ES-I3 (cell line): ENCODE data around the gene AGAP1.
"Not testable (repeated sequence)": the region's sequence is repeated elsewhere in the genome, so short reads cannot be mapped to it uniquely, and the experiment has no call there.

Experiments used
- H3K36me3 ChIP-seq: 2 replicates; pipeline ENCODE4 v1.6.1; 2013; ENCODE audit warnings: mild to moderate bottlenecking, low read length, control low read depth, moderate library complexity; ENCODE audit not compliant: insufficient read depth
- H3K4me1 ChIP-seq: 2 replicates; pipeline ENCODE4 v1.6.1; 2013; ENCODE audit warnings: mild to moderate bottlenecking, control low read depth, low read length; ENCODE audit not compliant: insufficient read depth
- H3K9ac ChIP-seq: 2 replicates; pipeline ENCODE4 v1.6.1; 2013; ENCODE audit warnings: low read depth, mild to moderate bottlenecking, low read length, moderate library complexity
- H3K9me3 ChIP-seq: 2 replicates; pipeline ENCODE4 v1.6.1; 2013; ENCODE audit warnings: mild to moderate bottlenecking, low read length, moderate library complexity; ENCODE audit not compliant: control insufficient read depth, insufficient read depth

The AGAP1 gene

DNA sequence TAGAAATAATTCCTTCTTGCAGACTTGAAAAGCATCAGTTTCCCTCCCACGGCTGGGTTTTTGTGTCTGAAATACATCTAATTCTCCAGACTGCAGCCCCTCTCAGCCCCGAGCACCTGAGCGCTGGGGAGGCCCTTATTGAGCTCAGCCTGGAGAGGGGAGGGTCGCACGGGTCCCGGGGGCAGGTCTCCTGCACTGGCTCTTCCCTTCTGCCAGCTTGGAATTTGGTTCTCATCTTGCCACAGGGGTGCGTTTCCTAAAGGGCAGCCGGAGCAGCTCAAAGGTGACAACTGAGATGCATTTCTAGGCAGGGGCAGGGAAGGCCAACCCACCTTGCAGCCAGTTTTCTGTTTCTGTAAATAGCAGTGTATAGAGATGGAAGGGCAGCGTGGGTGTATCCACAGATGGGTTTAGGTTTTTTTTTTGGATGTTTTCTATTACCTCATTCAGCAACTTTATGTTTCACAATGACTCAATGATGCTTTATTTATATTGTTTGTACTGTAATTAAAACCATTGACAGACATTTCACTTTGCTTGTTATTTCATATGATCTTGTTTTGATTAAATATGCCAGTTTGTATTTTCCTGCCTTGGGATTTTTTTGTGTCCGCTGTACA, 637.3 kb downstream of the AGAP1 start:
- Histone ChIP-seq H3K9ac (no peak overlapping the region), H3K36me3 (no peaks in the 10 kb centered on the region), H3K9me3 (no peaks in the 10 kb centered on the region), H3K4me1 (peaks cover 7% of the 10 kb centered on the region)

GRCh38 chr2:236133410-236134012, 639.7 kb downstream of the AGAP1 start:
- Histone ChIP-seq H3K36me3 (no peaks in the 10 kb centered on the region), H3K4me1 (no peaks in the 10 kb centered on the region), H3K9me3 (no peaks in the 10 kb centered on the region), H3K9ac (no peak overlapping the region)

DNA sequence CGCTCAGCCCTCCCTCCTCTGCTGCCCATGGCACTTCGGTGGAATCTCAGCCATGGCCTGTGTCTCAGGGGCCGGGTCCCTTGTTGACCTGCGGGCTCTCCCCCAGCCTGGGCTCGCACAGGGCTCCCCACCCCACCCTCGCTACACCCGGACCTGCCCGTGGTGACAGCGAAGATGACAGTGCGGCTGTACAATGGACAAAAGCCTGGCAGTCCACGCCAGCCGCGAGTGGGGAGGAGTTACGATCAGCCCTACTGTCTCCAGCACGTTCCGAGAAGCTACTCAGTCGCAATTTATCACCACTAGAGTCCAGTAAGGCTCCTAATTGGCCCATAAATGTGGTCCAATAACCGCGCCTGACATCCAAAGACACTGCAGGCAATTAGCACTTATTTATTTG, 642.7 kb downstream of the AGAP1 start:
- no peak overlapping the region for H3K9ac ChIP-seq
- no peaks in the 10 kb centered on the region for H3K4me1 ChIP-seq
- H3K36me3 ChIP-seq = no peaks in the 10 kb centered on the region
- no peaks in the 10 kb centered on the region for H3K9me3 ChIP-seq

DNA sequence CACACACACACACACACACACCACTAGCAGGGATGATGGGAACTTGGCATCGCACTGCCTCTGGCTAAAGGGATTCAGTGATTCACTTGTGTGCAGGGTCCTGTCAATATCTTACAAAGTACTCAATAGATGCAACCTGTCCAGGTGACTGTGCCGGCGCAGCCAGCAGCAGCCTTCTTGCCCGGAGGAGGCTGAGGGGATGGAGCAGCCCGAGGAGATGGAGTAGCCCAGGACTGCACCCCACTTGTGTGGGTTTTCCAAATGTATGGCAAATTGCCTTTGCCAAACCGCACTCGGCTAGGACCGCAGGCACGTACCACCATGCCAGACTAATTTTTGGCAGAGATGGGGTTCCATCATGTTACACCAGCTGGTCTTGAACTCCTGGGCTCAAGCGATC, 643.2 kb downstream of the AGAP1 start:
- H3K4me1 ChIP-seq = no peaks in the 10 kb centered on the region
- H3K36me3 ChIP-seq = no peaks in the 10 kb centered on the region
- no peak overlapping the region for H3K9ac ChIP-seq
- H3K9me3 ChIP-seq = no peaks in the 10 kb centered on the region

DNA sequence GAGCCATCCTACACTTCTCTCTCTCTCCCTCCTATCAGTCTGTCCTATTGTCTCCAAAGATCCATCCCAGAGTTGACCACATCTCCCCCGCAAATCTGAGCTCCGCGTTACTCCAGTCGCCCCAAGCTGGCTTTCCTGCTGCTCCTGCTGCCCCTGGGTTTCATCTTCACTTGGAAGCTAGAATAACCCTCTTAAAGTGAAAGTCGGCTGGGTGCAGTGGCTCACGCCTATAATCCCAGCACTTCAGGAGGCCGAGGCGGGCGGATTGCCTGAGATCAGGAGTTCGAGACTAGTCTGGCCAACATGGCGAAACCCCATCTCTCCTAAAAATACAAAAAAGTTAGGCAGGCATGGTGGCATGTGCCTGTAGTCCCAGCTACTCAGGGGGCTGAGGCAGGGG, 647.8 kb downstream of the AGAP1 start:
- not testable (repeated sequence) for H3K9me3 ChIP-seq, H3K36me3 ChIP-seq, H3K9ac ChIP-seq, H3K4me1 ChIP-seq

- Histone ChIP-seq H3K36me3 (no peaks in the 10 kb centered on the region), H3K4me1 (peaks cover 4% of the 10 kb centered on the region), H3K9me3 (no peaks in the 10 kb centered on the region), H3K9ac (no peak overlapping the region)
These were observed 650.0 kb downstream of the AGAP1 start for GRCh38 chr2:236143811-236144210.

DNA sequence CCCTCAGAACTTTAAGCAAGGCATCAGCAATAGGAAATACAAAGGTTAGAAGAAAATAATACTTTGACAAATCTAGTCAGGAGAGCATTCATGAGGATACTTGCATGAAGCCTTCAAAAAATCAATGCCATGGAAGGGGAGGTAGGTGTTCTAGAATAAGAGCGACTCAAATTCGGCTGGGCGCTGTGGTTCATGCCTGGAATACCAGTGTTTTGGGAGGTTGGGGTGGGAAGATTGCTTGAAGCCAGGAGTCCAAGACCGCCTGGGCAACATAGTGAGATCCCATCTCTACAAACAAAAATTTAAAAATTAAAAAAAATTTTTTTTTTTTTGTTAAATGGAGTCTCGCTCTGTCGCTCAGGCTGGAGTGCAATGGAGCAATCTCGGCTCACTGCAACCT, 652.6 kb downstream of the AGAP1 start:
- H3K4me1 ChIP-seq = peaks cover 4% of the 10 kb centered on the region
- H3K9ac ChIP-seq = no peak overlapping the region
- H3K36me3 ChIP-seq = no peaks in the 10 kb centered on the region
- H3K9me3 ChIP-seq = no peaks in the 10 kb centered on the region

- Histone ChIP-seq H3K9me3 (no peaks in the 10 kb centered on the region; the same call in 1 of the 2 replicates), H3K36me3 (no peaks in the 10 kb centered on the region), H3K4me1 (peaks cover 9% of the 10 kb centered on the region), H3K9ac (no peak overlapping the region)
These were observed 661.6 kb downstream of the AGAP1 start for GRCh38 chr2:236155406-236155805.

GRCh38 chr2:236156095-236156859, 662.4 kb downstream of the AGAP1 start:
- H3K9me3 ChIP-seq = no peaks in the 10 kb centered on the region; the same call in 1 of the 2 replicates
- no peaks in the 10 kb centered on the region for H3K36me3 ChIP-seq
- H3K4me1 ChIP-seq = peaks cover 12% of the 10 kb centered on the region
- no peak overlapping the region for H3K9ac ChIP-seq

DNA sequence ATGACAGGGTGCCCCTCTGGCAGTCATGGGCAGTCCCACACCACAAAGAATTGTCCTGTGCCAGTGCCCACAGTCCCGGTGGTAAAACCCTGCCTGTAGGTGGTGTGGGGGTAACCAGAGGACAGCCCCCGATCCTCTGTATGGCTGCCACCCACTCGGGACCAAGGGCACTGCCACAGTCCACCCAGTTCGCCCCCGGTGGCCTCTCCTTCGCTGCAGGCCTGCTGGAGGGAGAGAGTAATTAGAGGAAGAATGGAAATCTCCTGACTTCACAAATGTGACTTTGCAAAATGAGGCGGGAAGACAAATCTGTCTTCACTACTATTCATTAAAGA, 663.0 kb downstream of the AGAP1 start:
- H3K36me3 ChIP-seq = no peaks in the 10 kb centered on the region
- H3K4me1 ChIP-seq = peaks cover 18% of the 10 kb centered on the region
- H3K9ac ChIP-seq = no peak overlapping the region
- H3K9me3 ChIP-seq = no peaks in the 10 kb centered on the region; the same call in 1 of the 2 replicates

DNA sequence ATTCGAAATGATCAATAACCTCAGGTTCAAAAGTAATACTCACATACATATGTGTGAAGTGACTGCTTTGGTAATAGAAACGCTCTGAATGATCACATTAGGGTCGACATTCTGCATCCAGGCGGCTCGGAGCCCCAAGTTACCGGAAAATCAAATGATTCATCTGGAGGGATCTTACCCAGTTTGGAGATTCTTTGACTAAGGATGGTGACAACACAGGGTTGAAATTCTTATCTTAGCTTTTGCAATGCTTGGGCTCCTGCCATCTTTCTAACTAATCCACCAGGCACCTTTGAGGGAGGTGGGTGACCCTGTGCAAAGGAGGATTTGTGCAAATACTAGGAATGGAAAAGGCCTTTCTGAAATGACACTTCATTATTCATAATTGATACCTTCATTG, 663.5 kb downstream of the AGAP1 start:
- Histone ChIP-seq H3K9ac (no peak overlapping the region), H3K36me3 (no peaks in the 10 kb centered on the region), H3K9me3 (no peaks in the 10 kb centered on the region; the same call in 1 of the 2 replicates), H3K4me1 (peaks cover 23% of the 10 kb centered on the region)

DNA sequence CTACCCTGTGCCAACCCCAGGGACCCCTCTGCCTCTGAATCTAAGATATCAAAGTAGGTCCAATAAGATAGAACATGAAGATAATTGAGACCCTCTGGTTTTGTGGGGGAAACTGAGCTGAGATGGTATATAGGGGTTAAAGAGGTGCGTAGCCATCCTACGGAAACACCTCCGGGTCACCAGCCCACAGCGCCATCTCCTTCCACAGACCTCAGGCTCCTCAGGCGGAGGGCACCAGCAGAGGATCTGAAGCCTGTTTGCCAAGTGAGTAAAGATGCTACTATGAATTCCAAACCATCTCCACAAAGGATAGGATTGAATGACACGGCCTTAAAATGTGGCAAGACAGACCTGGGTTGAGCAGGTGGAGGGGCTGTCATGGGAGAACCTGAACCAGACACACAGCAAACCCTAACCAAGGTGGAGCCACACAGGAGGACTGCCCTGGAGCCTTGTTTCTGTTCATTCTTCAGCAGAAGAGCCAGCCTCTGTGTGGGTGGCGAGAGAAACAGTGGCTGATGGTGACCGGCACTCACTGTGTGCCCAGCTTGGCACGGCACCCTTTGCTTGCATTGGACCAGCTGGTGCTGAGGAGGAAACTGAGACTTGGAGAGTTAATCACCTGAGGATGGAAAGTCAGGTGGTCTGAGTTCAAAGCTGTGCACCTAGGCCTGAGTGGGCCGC, 664.1 kb downstream of the AGAP1 start:
- Histone ChIP-seq H3K9ac (no peak overlapping the region), H3K9me3 (no peaks in the 10 kb centered on the region), H3K36me3 (no peaks in the 10 kb centered on the region), H3K4me1 (peaks cover 24% of the 10 kb centered on the region)

- peaks cover 24% of the 10 kb centered on the region for H3K4me1 ChIP-seq
These were observed 665.3 kb downstream of the AGAP1 start for GRCh38 chr2:236158969-236159777.

DNA sequence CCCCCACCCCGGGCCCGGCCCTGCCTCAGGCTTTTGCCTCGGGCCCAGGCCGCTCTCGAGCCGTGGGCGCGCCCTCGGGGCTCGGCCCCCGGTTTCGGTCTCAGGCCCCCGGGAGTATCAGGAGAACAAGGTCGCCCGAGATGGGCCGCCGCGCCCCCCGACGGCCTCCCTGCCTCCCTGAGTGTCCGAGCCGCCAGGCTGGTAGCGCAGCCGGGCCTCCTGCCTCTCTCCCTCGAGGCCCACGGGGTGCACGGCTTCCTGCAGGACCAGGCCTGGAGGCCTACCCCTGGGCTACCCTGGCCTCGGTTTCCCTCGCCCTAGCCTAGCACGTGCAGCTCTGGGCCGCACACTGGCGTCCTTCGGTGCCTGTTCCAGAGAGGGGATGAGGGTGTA, 665.9 kb downstream of the AGAP1 start:
- Histone ChIP-seq H3K9me3 (no peaks in the 10 kb centered on the region), H3K36me3 (no peaks in the 10 kb centered on the region), H3K9ac (no peak overlapping the region), H3K4me1 (peaks cover 24% of the 10 kb centered on the region)

More at GRCh38 chr2:236158969-236159777, 665.3 kb downstream of the AGAP1 start:
- Histone ChIP-seq H3K9ac (peak overlapping the region; percentile 19; the same call in 1 of the 2 replicates), H3K36me3 (no peaks in the 10 kb centered on the region), H3K9me3 (no peaks in the 10 kb centered on the region)
